Memory B cell (primary cell): ENCODE data around the gene PPM1M.

ENCODE experiments used
- ATAC-seq: fragments of 150-1000 bp; cut with Tn5 transposase; 2 replicates; pipeline ENCODE4 v1.10.0; 2021; ENCODE audit warnings: low read depth, mild to moderate bottlenecking, moderate library complexity
- DNase-seq, 2 donors: peaks; one replicate each; pipeline ENCODE4 v3.0.0; 2022; ENCODE audit warnings: low spot score in 2 of 2
- H3K27ac Mint-ChIP-seq: one replicate; pipeline ENCODE4 v1.8.0; 2022; ENCODE audit warnings: mild to moderate bottlenecking, moderate library complexity, mixed read lengths
- H3K27me3 Mint-ChIP-seq: one replicate; pipeline ENCODE4 v1.8.0; 2022; ENCODE audit warnings: mixed read lengths
- H3K36me3 Mint-ChIP-seq: one replicate; pipeline ENCODE4 v1.8.0; 2022; ENCODE audit warnings: mild to moderate bottlenecking, mixed read lengths
- H3K4me1 Mint-ChIP-seq: one replicate; pipeline ENCODE4 v1.8.0; 2022; ENCODE audit warnings: mixed read lengths
- H3K4me3 Mint-ChIP-seq: one replicate; pipeline ENCODE4 v1.8.0; 2022; ENCODE audit warnings: mild to moderate bottlenecking, moderate library complexity, mixed read lengths
- H3K9me3 Mint-ChIP-seq: one replicate; pipeline ENCODE4 v1.8.0; 2022; ENCODE audit warnings: mixed read lengths

Gene PPM1M

DNA sequence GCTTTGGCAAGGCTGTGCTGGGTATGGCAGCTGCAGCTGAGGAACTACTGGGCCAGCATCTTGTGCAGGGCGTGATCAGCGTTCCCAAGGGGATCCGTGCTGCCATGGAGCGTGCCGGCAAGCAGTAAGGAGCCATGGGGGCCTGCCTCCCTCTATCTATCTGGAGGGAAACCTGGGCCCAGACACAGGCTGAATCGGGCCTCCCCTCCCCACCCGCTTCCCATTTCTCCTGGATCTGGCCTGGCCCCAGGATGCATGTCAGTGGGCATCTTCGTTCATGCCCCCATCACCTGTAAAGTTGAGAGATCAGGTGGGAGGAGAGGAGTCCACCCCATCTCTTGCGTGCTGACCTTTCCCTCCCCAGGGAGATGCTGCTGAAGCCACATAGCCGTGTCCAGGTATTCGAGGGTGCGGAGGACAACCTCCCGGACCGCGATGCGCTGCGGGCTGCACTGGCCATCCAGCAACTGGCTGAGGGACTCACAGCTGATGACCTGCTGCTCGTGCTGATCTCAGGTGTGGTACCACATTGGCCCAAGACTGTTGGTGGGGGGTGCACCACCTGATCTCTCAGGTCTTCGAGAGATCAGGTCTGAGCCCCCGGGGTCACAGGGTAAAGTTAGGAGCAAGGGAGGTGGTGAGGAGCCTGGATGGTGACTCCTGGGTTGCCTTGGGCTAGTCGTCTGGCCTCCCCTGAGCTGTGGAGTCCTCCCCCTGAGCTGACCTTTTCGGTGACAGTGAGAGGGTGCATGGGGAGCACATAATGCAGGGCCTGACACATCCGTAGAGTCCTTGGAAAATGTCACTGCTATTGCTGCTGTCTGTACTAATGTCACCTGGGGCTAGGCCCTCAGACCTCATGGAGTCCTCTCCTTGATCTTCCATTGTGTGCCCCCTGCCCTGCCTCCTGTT lies 45.3 kb downstream of the PPM1M start:
- ATAC-seq = no peak
- no peak for DNase-seq
- Mint-ChIP-seq H3K27ac (no peak overlapping the region), H3K4me3 (no peak overlapping the region), H3K4me1 (peaks cover 22% of the 10 kb centered on the region), H3K36me3 (peaks cover 14% of the 10 kb centered on the region), H3K9me3 (no peaks in the 10 kb centered on the region), H3K27me3 (no peaks in the 10 kb centered on the region)

DNA sequence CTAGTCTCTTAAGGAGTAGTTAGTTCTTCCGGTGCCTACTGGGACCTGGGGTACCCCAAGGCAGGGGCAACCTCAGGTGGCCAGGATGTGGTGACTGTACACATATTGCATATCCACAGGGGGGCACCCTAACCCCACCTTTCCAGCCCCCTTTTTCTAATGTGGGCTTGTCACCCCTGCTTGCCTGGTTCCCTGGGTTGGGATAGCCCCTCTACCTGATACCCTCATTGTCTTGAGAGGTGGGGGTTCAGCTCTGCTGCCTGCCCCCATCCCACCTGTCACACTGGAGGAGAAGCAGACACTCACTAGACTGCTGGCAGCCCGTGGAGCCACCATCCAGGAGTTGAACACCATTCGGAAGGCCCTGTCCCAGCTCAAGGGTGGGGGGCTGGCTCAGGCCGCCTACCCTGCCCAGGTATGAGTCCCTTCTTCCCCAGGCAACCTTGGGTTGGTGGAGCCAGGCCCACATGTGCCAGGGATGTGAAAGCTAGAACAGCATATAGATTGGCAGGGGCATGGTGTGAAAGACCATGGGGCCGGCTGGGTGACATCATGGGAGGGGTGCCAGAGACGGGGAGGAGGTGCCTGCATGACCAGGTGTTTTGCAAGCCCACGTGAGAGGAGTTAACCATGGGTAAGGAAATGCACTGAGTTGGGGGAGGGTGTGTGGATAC lies 46.1 kb downstream of the PPM1M start:
- DNase-seq = peak; percentile 50 to 56
- no peak for ATAC-seq
- H3K9me3 Mint-ChIP-seq = no peaks in the 10 kb centered on the region
- no peaks in the 10 kb centered on the region for H3K27me3 Mint-ChIP-seq
- no peak overlapping the region for H3K4me3 Mint-ChIP-seq
- H3K36me3 Mint-ChIP-seq = peaks cover 19% of the 10 kb centered on the region
- H3K27ac Mint-ChIP-seq = no peak overlapping the region
- peaks cover 27% of the 10 kb centered on the region for H3K4me1 Mint-ChIP-seq

GRCh38 chr3:52292247-52293065 lies 46.9 kb downstream of the PPM1M start:
- Mint-ChIP-seq H3K4me1 (peaks cover 25% of the 10 kb centered on the region), H3K9me3 (no peaks in the 10 kb centered on the region), H3K27me3 (no peaks in the 10 kb centered on the region), H3K36me3 (peaks cover 20% of the 10 kb centered on the region), H3K4me3 (no peak overlapping the region), H3K27ac (no peak overlapping the region)
- no peak for DNase-seq
- ATAC-seq = no peak

DNA sequence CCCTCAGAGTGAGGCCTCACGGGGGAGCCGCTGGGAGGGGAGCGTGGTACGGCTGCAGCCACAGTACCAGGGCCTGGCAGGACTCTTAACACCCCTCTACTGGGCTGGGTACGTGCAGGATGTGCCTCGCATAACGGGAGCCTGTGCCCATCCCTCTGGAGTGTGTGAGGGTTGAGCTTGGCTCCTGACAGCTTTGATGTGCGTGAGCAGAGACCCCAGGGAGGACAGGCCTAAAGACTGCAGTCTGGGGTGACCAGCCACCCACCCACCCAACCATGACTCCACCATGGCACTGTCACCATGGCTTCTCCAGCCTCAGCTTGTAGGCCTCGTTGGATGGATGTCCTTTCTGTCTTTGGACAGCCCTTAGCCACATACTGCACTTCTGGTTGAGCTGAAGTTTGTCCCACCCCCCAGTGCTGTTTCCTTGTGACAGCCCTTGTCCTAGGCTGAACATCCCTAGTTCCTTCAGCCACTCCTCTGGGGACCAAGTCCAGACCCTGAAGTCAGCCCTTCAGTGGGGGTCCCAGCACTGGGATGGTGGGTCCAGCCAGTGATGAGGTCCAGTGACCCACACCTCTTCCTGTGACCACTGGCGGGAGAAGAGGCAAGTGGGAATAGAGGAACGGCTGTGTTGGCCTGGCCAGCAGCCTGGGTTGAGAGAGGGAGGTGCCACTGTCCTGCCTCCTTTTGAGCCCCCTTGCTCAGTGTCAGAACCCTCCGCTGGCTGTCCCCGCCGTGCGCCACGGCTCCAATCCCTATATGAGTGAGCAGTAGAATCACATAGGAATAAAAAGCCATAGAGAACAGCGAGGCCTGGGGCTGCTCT lies 48.1 kb downstream of the PPM1M start:
- Mint-ChIP-seq H3K36me3 (peaks cover 20% of the 10 kb centered on the region), H3K4me1 (peaks cover 23% of the 10 kb centered on the region), H3K9me3 (no peaks in the 10 kb centered on the region), H3K27ac (no peak overlapping the region), H3K27me3 (no peaks in the 10 kb centered on the region), H3K4me3 (no peak overlapping the region)
- ATAC-seq = no peak
- DNase-seq = no peak

- no peak for DNase-seq
- Mint-ChIP-seq H3K27me3 (no peaks in the 10 kb centered on the region), H3K4me1 (peaks cover 26% of the 10 kb centered on the region), H3K4me3 (no peak overlapping the region), H3K27ac (no peak overlapping the region), H3K36me3 (peaks cover 20% of the 10 kb centered on the region), H3K9me3 (no peaks in the 10 kb centered on the region)
- ATAC-seq = no peak
These were observed 49.0 kb downstream of the PPM1M start for GRCh38 chr3:52294320-52295150.

GRCh38 chr3:52295671-52296208 lies 50.2 kb downstream of the PPM1M start:
- Mint-ChIP-seq H3K36me3 (peaks cover 20% of the 10 kb centered on the region), H3K9me3 (no peaks in the 10 kb centered on the region), H3K4me1 (peaks cover 26% of the 10 kb centered on the region), H3K4me3 (no peak overlapping the region), H3K27me3 (no peaks in the 10 kb centered on the region), H3K27ac (no peak overlapping the region)
- ATAC-seq (no peak), DNase-seq (no peak)

DNA sequence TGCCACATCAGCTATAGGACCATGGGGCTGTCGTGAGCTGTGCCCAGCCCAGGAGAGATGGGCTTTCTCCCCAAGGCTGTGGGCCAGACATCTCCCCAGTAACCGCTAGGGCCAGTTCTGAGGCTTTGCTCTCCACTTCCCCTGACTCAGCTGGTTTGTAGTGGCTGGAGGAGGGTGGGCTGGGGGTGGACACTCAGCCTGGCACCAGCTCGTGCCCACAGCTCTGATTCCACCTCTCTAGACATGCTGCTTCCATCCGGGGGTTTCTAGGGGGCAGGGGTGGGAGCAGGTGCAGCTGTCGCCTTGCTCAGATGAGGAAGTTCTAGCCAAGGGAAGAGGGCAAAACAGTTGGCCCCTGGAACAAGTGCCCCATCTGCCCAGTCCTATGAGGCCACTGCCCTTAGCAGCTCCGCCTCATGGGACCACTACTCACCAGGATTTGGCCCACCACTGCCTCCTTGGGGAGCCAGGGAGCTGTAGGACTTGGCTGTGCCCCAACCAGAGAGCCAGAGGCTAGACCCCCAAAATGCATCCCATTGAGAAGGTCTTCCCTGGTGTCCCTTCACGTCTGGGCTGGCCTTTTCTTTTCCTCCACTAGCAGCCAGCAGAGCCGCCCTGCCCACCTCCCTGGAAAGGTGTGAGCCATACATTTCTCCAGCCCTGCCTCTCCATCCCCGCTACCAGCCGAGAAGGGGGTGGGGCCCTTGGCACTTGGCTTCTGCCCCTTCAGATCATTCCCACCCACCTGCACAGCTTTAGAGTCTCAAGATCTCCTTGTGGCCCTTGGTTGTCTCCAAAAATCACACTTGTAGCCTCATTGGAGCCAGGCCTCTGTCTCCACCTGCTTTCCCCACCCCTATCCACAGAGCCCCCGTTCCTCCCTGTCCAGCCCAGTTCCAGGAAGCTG lies 51.9 kb downstream of the PPM1M start:
- Mint-ChIP-seq H3K4me3 (no peak overlapping the region), H3K4me1 (peaks cover 19% of the 10 kb centered on the region), H3K27ac (no peak overlapping the region), H3K36me3 (peaks cover 12% of the 10 kb centered on the region), H3K27me3 (no peaks in the 10 kb centered on the region), H3K9me3 (no peaks in the 10 kb centered on the region)
- DNase-seq (no peak), ATAC-seq (no peak)

- H3K4me3 Mint-ChIP-seq = no peak overlapping the region
- DNase-seq (no peak), ATAC-seq (no peak)
- H3K27ac Mint-ChIP-seq = peak overlapping the region; percentile 25
- H3K27me3 Mint-ChIP-seq = no peaks in the 10 kb centered on the region
- H3K36me3 Mint-ChIP-seq = peaks cover 12% of the 10 kb centered on the region
- peaks cover 19% of the 10 kb centered on the region for H3K4me1 Mint-ChIP-seq
- H3K9me3 Mint-ChIP-seq = no peaks in the 10 kb centered on the region
These were observed 52.9 kb downstream of the PPM1M start for GRCh38 chr3:52298149-52299098.

- peaks cover 12% of the 10 kb centered on the region for H3K36me3 Mint-ChIP-seq
These were observed 53.8 kb downstream of the PPM1M start for GRCh38 chr3:52299247-52299878.

More at GRCh38 chr3:52299247-52299878, 53.8 kb downstream of the PPM1M start:
- peaks cover 20% of the 10 kb centered on the region for H3K4me1 Mint-ChIP-seq
- H3K9me3 Mint-ChIP-seq = no peaks in the 10 kb centered on the region
- no peaks in the 10 kb centered on the region for H3K27me3 Mint-ChIP-seq
- H3K4me3 Mint-ChIP-seq = no peak overlapping the region
- ATAC-seq = no peak
- DNase-seq = no peak
- peak overlapping the region; percentile 25 for H3K27ac Mint-ChIP-seq
